Stimulated activated naive CD8-positive, alpha-beta T cell treated with anti-CD3 and anti-CD28 coated beads, Interleukin-15, amount 100 ng/mL, for 72 hours (primary cell): Measurements from ENCODE around the gene TEKT3.

Experiments used
- ATAC-seq: fragments of 150-1000 bp; cut with Tn5 transposase; 2 replicates; pipeline ENCODE4 v1.10.0; 2021; ENCODE audit warnings: mild to moderate bottlenecking, moderate library complexity
- DNase-seq, 2 donors: peaks; one replicate each; pipeline ENCODE4 v3.0.0; 2021 to 2022
- H3K27ac Mint-ChIP-seq, 2 donors: one replicate each; pipeline ENCODE4 v1.8.0; 2022; ENCODE audit warnings: mild to moderate bottlenecking in 2 of 2, mixed read lengths in 2 of 2, moderate library complexity in 2 of 2
- H3K27me3 Mint-ChIP-seq: one replicate; pipeline ENCODE4 v1.8.0; 2022; ENCODE audit warnings: mixed read lengths
- H3K4me1 Mint-ChIP-seq: one replicate; pipeline ENCODE4 v1.8.0; 2022; ENCODE audit warnings: mild to moderate bottlenecking, mixed read lengths
- H3K4me3 Mint-ChIP-seq, 2 donors: one replicate each; pipeline ENCODE4 v1.8.0; 2022; ENCODE audit warnings: mild to moderate bottlenecking in 2 of 2, mixed read lengths in 2 of 2, moderate library complexity in 1 of 2
- H3K9me3 Mint-ChIP-seq, 2 donors: one replicate each; pipeline ENCODE4 v1.8.0; 2022; ENCODE audit warnings: mixed read lengths in 2 of 2

Gene TEKT3

DNA sequence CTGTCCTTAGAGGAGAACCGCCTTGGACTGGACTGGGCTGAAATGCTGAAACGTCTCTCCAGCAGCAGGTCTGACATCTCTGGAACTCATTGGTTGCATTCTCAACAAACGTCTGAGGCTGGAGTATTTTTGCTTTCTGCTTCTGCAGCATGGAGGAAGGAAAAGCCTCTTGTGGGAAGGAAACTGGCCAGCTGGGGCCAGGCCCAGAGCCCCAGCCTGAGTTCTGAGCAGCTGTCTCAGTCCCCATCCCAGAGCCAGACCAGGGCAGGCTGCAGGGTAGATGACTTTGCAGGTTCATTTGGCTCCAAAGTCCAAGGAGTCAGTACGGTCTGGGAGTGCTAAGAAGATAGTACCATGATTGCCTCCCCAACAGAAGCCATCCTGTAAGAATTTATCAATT is 18.3 kb downstream of the TEKT3 start:
- no peak for ATAC-seq
- peaks cover 30% of the 10 kb centered on the region for H3K27me3 Mint-ChIP-seq
- H3K4me1 Mint-ChIP-seq: no peaks in the 10 kb centered on the region
- DNase-seq: no peak
- H3K4me3 Mint-ChIP-seq: no peak overlapping the region
- H3K9me3 Mint-ChIP-seq: no peaks in the 10 kb centered on the region
- no peak overlapping the region for H3K27ac Mint-ChIP-seq

DNA sequence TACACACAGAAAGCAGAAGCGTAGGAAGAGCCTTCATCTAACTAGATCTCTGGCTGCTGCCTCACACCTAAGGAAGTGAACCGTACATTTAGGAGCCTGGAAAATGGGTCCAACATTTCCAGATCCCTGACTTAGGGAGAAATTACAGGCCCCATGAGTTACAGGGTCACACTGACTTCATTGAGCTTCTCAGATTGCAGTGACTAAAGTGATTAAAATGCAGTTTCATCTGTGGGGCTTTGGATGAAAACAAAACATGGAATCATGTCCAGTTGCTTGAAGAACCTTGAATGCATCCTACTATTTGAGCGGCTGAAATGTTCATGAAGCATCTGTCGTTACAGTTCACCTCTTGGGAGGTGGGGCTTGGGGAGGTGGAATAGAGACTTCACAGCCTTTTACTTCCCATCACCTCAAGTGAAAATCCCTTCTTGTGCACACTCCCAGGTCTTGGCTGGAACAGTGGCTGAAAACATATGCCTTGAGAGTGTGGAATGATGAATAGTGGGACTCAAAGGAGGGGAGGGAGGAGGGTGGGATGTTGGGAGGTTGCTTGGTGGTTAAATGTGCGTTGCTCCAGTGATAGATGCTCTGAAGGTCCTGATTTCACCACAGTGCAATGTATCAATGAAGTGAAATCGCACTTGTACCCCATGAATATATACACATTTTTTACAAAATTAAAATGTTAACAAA is 19.7 kb downstream of the TEKT3 start:
- ATAC-seq (no peak), DNase-seq (no peak)
- no peak overlapping the region for H3K27ac Mint-ChIP-seq
- no peak overlapping the region for H3K4me3 Mint-ChIP-seq
- H3K4me1 Mint-ChIP-seq: no peaks in the 10 kb centered on the region
- H3K27me3 Mint-ChIP-seq: peaks cover 30% of the 10 kb centered on the region
- no peaks in the 10 kb centered on the region for H3K9me3 Mint-ChIP-seq

DNA sequence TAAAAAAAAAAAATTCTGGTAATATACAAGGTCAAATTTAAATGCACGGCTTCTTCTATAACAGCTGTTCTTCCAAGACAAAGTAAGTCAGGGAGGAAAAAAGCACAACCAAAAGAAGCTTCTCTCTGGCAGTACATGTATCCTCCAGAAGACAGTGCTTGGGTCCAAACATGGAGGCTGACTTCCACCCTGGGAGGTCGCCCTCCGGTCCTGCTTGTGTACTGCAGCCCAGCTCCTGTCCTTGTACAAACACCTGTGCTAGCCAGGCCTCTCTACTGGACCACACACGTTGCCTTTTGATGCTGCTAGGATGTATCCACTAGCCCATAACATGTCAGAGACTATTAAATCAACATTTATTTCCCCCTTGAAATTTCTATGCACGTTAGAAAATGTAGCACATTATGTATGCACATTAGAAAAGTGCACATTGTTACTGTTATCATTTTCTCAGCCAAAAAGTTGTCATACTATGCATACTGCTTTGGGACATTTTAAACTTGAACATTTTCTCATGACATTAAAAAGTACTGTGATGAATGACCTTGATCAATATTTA is 21.9 kb downstream of the TEKT3 start:
- Mint-ChIP-seq H3K4me1 (no peaks in the 10 kb centered on the region), H3K27me3 (peaks cover 20% of the 10 kb centered on the region), H3K9me3 (no peaks in the 10 kb centered on the region), H3K27ac (no peak overlapping the region), H3K4me3 (no peak overlapping the region)
- DNase-seq (no peak), ATAC-seq (no peak)

DNA sequence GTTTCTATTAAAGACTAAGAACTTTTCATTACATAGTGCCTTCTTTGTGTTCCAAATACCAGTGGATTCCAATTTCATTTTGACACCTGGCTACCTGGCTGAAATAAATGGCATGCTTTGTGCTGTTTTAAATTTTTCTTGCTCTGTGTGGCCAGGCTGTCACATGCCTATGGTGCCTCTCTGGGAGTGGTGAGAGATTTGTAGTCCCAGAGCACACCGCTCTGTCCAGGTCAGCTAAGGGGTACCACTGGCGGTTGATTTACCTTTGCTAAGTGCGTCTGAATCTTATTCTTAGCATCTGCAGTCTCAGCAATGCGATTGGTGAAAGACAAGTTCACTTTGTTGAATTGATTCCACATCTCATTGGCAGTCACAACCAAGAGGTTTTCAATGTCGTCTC is 29.4 kb downstream of the TEKT3 start:
- ATAC-seq: no peak
- Mint-ChIP-seq H3K9me3 (no peaks in the 10 kb centered on the region), H3K4me1 (no peaks in the 10 kb centered on the region), H3K27ac (no peak overlapping the region), H3K27me3 (peaks cover 13% of the 10 kb centered on the region), H3K4me3 (no peak overlapping the region)
- DNase-seq: no peak

DNA sequence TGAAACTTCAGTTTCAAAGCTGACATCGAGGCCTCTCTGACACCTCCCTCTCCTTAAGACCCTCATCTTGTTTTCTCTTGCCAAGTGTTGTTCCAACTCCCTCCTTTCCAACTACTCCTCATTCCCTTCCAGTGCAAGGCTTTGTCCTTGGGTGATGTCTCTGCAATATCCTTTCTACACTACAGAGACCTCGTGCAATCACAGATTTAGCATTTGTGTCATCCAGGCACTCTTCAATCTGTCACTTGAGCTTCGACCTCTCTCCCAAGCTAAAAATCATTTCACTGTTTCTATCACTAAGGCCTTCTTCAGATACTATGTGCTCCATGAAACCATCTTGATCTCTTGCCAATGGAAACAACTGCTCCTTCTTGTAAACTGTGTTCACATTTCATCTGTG is 31.6 kb downstream of the TEKT3 start:
- no peak overlapping the region for H3K27ac Mint-ChIP-seq
- no peaks in the 10 kb centered on the region for H3K9me3 Mint-ChIP-seq
- H3K27me3 Mint-ChIP-seq: peaks cover 4% of the 10 kb centered on the region
- no peak overlapping the region for H3K4me3 Mint-ChIP-seq
- no peak for DNase-seq
- no peaks in the 10 kb centered on the region for H3K4me1 Mint-ChIP-seq
- ATAC-seq: no peak

DNA sequence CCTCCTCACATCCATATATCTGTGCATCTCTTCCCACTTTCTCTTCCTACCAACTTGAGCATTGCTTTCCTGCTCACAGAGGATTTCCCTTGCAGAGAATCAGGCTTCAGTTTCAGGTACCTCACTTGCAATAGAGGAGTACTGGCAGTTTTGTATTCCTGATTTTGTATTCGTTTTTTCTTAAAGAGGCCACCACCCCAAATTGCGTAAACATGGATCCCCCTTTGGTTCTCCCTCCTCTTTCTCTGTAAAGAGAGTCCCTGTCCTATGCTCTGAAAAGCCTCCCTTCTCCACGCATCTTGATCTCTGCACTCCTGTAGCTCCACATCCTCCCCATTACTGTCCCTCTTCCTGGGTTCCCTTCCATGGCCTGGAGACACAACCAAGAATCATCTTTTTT is 32.2 kb downstream of the TEKT3 start:
- H3K4me1 Mint-ChIP-seq: no peaks in the 10 kb centered on the region

DNA sequence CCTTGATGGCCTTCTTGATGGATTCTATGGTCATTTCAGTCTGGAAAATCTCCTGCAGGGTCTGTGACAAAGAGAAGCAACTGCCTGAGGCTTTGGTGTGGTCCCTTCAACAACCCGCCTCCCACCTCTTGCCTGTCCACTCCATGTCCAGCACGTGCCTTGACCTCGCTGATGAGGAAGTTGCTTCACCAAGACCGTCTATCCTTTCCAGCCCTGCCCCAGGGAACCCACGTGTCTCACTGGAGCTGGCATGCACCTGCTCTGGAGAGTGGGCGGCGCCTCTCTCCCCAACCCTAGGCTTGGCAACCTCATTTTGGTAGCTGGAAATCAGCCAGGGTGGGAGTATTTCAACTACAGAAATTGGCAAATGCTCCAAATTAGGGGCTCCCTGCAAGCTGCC is 32.6 kb downstream of the TEKT3 start:
- H3K9me3 Mint-ChIP-seq: no peaks in the 10 kb centered on the region
- DNase-seq (no peak), ATAC-seq (no peak)
- no peak overlapping the region for H3K27ac Mint-ChIP-seq
- no peaks in the 10 kb centered on the region for H3K27me3 Mint-ChIP-seq
- H3K4me3 Mint-ChIP-seq: no peak overlapping the region
- no peaks in the 10 kb centered on the region for H3K4me1 Mint-ChIP-seq

More for the DNA sequence above, 32.2 kb downstream of the TEKT3 start:
- H3K27ac Mint-ChIP-seq: no peak overlapping the region
- DNase-seq: no peak
- H3K27me3 Mint-ChIP-seq: no peaks in the 10 kb centered on the region
- no peak for ATAC-seq
- H3K9me3 Mint-ChIP-seq: no peaks in the 10 kb centered on the region
- H3K4me3 Mint-ChIP-seq: no peak overlapping the region

DNA sequence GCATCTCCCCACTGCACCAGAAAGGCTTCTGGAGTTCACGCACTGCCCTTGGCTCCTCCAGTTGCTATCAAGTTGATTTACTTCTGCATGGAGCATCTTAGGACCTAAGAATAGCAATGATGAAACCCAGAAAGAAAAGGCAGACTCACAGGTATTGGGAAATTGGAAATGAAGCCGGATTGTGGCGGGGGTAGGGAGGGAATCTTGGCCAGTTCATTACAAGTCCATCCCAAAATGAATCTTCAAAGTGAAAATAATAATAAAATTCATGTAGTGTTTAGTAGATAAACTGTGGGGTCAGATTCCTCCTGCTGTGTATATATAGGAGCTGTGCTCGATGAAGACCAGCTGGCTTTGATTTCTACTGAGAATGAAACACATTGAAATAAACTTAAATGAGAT is 33.7 kb downstream of the TEKT3 start:
- DNase-seq: no peak
- Mint-ChIP-seq H3K9me3 (no peaks in the 10 kb centered on the region), H3K27me3 (no peaks in the 10 kb centered on the region), H3K4me1 (no peaks in the 10 kb centered on the region), H3K27ac (no peak overlapping the region), H3K4me3 (no peak overlapping the region)
- ATAC-seq: no peak

DNA sequence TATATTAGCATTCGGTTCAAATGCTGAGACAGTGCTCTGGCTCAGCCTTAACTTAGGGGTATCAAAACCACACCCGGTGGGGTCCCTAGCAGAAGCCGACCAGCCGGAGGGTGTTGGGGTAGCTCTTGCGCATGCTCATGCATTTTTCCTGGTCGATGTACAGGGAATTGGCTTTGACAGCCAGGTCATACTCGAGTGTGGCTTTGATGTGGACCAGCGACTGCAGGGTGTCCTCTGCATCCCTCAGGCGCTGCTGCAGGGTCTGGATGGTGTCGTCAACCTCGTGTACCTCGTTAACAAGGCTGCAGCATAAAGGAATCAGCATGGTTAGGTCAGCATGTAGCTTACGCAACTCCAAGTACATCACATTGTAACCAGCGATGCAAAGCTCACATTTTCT is 37.5 kb downstream of the TEKT3 start:
- Mint-ChIP-seq H3K27ac (no peak overlapping the region), H3K4me3 (no peak overlapping the region)
- no peak for DNase-seq

DNA sequence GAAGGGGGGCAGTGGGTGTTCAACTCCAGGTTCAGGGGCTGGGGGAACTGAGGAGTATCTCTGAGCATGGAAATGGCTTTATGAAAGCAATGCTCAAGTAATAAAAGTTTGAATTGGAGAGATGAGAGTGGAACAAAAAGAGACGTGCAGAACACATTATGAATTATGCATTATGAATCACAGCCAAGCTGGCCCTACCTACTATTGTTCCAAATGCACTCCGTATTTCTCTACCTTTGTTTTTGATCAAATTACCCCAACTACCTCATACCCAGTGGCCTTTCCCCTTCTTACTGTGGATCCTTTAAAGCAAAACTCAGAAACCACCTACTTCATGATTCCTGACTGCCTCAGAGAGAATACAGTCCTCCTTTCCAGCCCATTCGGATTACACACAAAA is 38.1 kb downstream of the TEKT3 start:
- H3K4me3 Mint-ChIP-seq: no peak overlapping the region

More for the DNA sequence above, 37.5 kb downstream of the TEKT3 start:
- Mint-ChIP-seq H3K4me1 (no peaks in the 10 kb centered on the region), H3K9me3 (no peaks in the 10 kb centered on the region), H3K27me3 (no peaks in the 10 kb centered on the region)
- ATAC-seq: no peak

DNA sequence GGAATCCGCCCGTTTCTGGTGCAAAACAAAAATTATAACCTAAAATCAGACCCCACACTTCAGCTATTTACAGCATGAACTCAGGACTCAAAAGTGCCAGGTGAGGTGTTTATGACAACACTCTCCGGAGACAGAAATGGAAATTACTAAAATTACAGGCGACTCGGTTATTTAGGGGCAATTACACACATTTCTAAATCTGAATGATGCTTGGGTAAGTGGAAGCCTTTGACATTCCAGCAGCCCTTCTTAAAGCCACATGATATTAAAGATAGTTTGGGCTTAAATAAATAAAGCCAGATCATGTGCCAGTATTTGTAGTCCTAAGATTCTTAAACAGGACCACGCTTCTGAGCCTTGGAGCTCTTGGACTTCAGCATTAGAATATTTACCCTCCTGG is 39.6 kb downstream of the TEKT3 start:
- Mint-ChIP-seq H3K27ac (no peak overlapping the region), H3K27me3 (no peaks in the 10 kb centered on the region), H3K4me3 (no peak overlapping the region), H3K9me3 (no peaks in the 10 kb centered on the region), H3K4me1 (no peaks in the 10 kb centered on the region)
- ATAC-seq: no peak
- no peak for DNase-seq

More for the DNA sequence above, 38.1 kb downstream of the TEKT3 start:
- Mint-ChIP-seq H3K27ac (no peak overlapping the region), H3K4me1 (no peaks in the 10 kb centered on the region), H3K9me3 (no peaks in the 10 kb centered on the region), H3K27me3 (no peaks in the 10 kb centered on the region)
- DNase-seq: no peak
- ATAC-seq: no peak

DNA sequence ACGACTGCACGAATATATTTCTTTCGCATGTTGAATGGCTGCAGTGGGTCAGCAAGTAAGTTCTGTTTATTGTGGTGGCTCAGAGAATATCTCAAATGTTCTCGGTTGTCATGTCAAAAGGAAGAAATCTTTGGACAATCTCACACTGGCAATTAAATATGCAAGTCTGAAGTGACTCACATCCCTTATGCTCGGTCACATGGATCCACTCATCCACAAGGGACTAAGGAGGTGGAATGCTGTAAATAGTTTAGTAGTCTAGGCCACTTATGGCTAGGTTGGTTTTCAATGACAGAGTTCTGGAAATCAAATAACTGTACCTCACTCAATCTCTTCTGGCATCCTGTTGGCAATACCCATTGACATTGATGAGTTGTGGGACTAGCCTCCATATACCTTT is 43.2 kb downstream of the TEKT3 start:
- H3K4me1 Mint-ChIP-seq: no peaks in the 10 kb centered on the region
- H3K27ac Mint-ChIP-seq: no peak overlapping the region

DNA sequence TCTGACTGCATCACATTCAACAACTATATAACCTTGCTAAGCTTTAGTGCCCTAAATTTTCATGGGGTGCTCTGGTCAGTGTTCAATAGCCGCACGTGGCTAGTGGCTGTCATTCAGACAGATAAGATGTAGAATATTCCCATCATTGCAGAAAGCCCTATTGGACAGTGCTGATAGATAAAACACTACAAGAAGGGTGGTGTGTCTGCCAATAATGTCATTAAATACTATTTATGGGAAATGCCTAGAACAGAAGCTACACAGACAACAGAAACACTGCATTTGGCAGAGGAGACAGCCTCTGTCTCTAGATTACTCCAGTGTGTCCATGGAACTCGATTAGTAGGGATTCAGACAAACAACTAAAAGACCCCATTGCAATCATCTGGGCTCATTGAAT is 47.8 kb downstream of the TEKT3 start:
- no peak overlapping the region for H3K27ac Mint-ChIP-seq
- peaks cover 36% of the 10 kb centered on the region for H3K27me3 Mint-ChIP-seq
- DNase-seq (no peak), ATAC-seq (no peak)
- H3K9me3 Mint-ChIP-seq: no peaks in the 10 kb centered on the region
- H3K4me3 Mint-ChIP-seq: no peak overlapping the region
- H3K4me1 Mint-ChIP-seq: no peaks in the 10 kb centered on the region

More for the DNA sequence above, 43.2 kb downstream of the TEKT3 start:
- DNase-seq (no peak), ATAC-seq (no peak)
- no peak overlapping the region for H3K4me3 Mint-ChIP-seq
- H3K9me3 Mint-ChIP-seq: no peaks in the 10 kb centered on the region
- peaks cover 10% of the 10 kb centered on the region for H3K27me3 Mint-ChIP-seq

DNA sequence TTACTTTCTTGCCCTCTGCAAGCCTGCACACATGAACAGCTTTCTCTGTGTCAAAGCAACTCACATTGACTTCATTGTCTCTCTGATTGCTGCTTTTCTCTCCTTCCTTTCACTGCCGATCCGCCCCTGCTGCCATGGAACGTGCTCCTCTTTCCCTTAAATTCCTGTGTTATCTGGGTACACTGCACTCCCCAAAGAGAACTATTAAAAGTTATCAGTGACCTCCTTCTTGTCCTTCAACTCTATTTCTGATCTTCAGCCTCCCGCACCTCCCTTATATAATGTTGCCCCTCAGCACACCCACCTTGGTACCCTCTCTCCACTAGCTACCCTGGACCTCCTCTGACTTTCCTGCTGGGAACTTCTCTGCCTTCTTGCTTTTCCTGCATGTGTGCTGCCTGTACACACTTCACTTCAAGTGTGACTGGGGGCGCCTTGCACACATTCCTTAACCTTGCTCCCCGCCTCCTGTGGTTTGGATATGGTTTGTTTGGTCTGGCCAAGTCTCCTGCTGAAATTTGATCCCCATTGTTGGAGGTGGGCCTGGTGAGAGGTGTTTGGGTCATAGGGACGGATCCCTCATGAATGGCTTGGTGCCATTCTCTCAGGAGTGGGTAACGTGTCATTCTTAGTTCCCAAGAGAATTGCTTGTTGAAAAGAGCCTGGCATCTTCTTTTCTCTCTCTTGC is 49.6 kb downstream of the TEKT3 start:
- Mint-ChIP-seq H3K27ac (no peak overlapping the region), H3K27me3 (peaks cover 51% of the 10 kb centered on the region), H3K4me3 (no peak overlapping the region), H3K4me1 (no peaks in the 10 kb centered on the region), H3K9me3 (no peaks in the 10 kb centered on the region)
- DNase-seq (no peak), ATAC-seq (no peak)

DNA sequence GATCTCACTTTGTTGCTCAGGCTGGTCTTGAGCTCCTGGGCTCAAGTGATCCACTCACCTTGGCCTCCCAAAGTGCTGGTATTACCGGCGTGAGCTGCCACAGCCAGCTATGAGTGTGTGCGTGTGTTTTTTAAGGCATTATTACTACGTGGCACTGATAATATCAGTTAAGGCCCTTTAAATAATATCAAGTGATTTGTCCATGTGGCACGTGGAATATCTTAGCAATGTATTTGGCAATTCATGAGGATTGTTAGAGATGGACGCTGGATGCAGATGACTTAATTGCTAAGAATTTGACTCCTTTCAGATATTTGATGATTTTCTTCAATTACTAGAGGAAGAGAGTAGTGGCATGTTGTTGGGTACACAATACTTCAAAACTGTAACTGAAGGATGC is 50.8 kb downstream of the TEKT3 start:
- H3K27ac Mint-ChIP-seq: no peak overlapping the region
- H3K4me1 Mint-ChIP-seq: no peaks in the 10 kb centered on the region
- H3K4me3 Mint-ChIP-seq: no peak overlapping the region
- peaks cover 55% of the 10 kb centered on the region for H3K27me3 Mint-ChIP-seq
- ATAC-seq (no peak), DNase-seq (no peak)
- no peaks in the 10 kb centered on the region for H3K9me3 Mint-ChIP-seq

DNA sequence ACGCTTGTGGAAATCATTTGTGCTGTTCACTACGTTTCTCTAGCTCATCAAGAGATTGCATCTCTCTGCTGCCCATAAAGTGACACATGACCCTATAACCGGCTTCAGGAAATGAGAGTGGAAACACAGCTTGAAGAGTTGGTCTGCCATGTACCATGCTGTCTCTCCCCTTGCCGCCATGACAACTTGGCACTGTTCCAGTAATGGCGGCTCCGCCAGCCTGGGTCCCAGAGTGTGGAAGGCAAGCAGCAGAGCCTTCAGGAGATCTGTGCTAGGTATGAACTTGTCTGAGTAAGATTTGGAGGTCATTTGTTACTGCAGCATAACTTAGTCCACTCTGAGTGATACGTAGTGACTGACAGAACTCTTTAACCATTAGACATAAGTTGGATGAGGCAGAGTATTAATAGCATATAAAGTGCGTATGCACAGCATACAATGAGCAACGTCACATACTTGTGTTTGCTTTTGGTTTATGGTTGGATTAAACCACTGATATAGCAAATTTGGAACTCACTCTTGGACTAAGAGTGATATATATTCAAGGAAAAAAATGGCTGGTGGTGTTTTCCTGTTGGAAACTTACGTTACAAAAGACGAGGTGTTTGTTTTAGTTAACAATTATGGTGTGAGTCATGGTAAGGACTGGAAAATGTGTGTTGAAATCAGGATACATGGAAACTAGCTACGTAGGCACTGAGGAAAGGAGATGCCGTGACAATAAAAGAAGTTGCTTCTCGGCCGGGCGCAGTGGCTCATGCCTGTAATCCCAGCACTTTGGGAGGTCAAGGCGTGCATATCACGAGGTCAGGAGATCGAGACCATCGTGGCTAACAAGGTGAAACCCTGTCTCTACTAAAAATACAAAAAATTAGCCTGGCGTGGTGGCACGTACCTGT is 51.9 kb downstream of the TEKT3 start:
- Mint-ChIP-seq H3K4me1 (no peaks in the 10 kb centered on the region), H3K9me3 (no peaks in the 10 kb centered on the region), H3K27me3 (peaks cover 61% of the 10 kb centered on the region), H3K4me3 (no peak overlapping the region), H3K27ac (no peak overlapping the region)
- no peak for DNase-seq
- no peak for ATAC-seq
